HFFc6 (cell line): ENCODE measurements around the gene SLC6A17. TPM values are rescaled to one million over a fixed set of nuclear protein-coding genes. Genes with fewer than 3 reads are reported as not detected.

Experiments
- DNase-seq: peaks from one replicate; pipeline ENCODE4 v3.0.0-alpha.2; 2018
- H3K27ac Mint-ChIP-seq: 2 replicates; pipeline ENCODE4 v1.8.0; 2020; ENCODE audit warnings: mild to moderate bottlenecking, mixed read lengths
- H3K27me3 Mint-ChIP-seq: 2 replicates; pipeline ENCODE4 v1.8.0; 2021; ENCODE audit warnings: mild to moderate bottlenecking, moderate library complexity, mixed read lengths; ENCODE audit not compliant: insufficient read depth
- H3K36me3 Mint-ChIP-seq: 2 replicates; pipeline ENCODE4 v1.8.0; 2021; ENCODE audit warnings: low read depth, mixed read lengths
- H3K4me1 Mint-ChIP-seq: 2 replicates; pipeline ENCODE4 v1.8.0; 2020; ENCODE audit warnings: low read depth, mixed read lengths
- H3K4me3 Mint-ChIP-seq: 2 replicates; pipeline ENCODE4 v1.8.0; 2020; ENCODE audit warnings: mild to moderate bottlenecking, moderate library complexity, mixed read lengths
- H3K9me3 Mint-ChIP-seq: 2 replicates; pipeline ENCODE4 v1.8.0; 2020; ENCODE audit warnings: mild to moderate bottlenecking, mixed read lengths
- total RNA-seq, 6 experiments: library from RNA; stranded (reverse); fragmentation: NEBNext Ultra II Directional; extraction: Animal tissue kit (Norgen Biotek cat#: 25700); gene quantifications; 2 replicates in 1 of 6; 3 replicates in 5 of 6; pipeline ENCODE4 v1.2.3, GENCODE V29; 2021
- TF ChIP-seq, protein P1 (sequence below): fragments of 200-600 bp; sonication (generic); IDR thresholded peaks from 2 replicates; pipeline ENCODE4 v1.5.0; 2021; ENCODE audit warnings: antibody characterized with exemption, mild to moderate bottlenecking

The SLC6A17 gene
- total RNA-seq, 6 experiments from 2014 or later, result 1.7 to 5.3 (median 2.0) TPM

DNA sequence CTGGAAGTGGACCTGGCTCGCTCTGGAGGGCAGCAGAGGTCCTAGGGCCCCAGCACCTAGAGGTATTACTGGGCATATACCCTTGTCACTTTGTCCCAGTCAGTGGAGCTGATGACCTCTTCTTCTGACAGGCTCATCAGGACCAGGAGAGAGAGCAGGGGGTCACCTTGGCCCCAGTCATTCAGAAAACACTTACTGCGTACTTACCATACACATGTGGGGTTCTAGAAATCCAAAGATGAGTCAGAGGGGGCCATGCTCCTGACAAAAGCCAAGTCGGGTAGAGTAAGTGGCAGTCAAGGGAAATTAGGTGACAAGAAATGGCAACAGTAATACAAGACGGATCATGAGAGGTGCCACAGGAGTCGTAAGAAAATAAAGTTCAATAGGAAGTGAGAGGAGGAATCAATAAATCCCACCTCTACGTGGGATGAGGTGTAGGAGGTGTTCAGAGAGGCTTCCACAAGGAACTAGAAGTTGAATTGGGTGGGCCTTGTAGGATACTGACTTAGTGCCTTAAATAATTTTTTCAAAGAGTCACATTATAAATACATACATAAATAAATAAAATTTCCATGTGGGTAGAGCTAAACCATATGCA is 66.7 kb downstream of the SLC6A17 start:
- no peaks in the 10 kb centered on the region for H3K9me3 Mint-ChIP-seq
- H3K27ac Mint-ChIP-seq, result no peak overlapping the region
- peaks cover 31% of the 10 kb centered on the region for H3K4me1 Mint-ChIP-seq
- no peak overlapping the region for H3K4me3 Mint-ChIP-seq
- DNase-seq, result no peak
- TF ChIP-seq, protein P1, sequence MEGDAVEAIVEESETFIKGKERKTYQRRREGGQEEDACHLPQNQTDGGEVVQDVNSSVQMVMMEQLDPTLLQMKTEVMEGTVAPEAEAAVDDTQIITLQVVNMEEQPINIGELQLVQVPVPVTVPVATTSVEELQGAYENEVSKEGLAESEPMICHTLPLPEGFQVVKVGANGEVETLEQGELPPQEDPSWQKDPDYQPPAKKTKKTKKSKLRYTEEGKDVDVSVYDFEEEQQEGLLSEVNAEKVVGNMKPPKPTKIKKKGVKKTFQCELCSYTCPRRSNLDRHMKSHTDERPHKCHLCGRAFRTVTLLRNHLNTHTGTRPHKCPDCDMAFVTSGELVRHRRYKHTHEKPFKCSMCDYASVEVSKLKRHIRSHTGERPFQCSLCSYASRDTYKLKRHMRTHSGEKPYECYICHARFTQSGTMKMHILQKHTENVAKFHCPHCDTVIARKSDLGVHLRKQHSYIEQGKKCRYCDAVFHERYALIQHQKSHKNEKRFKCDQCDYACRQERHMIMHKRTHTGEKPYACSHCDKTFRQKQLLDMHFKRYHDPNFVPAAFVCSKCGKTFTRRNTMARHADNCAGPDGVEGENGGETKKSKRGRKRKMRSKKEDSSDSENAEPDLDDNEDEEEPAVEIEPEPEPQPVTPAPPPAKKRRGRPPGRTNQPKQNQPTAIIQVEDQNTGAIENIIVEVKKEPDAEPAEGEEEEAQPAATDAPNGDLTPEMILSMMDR, result no peak
- H3K27me3 Mint-ChIP-seq, result peaks cover 4% of the 10 kb centered on the region; the same call in 1 of the 2 replicates
- H3K36me3 Mint-ChIP-seq, result no peaks in the 10 kb centered on the region; the same call in 1 of the 2 replicates

DNA sequence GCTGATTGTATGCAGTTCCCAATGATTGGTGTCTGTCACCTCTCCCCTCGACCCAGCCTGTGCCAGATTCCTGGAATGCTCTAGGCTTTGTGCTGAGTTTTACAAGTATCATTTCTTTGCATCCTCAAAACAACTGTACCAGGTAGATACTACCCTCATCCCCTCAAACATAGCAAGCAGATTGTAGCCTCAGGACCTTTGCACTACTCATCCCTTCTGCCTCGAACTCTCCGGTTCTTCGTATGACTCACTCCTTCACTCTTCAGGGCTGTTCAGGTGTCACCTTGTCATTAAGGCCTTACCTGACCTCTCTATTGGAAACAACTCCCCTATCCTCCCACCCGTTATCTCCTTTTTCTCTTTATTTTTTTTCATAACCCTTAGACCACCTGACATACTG is 67.8 kb downstream of the SLC6A17 start:
- peaks cover 20% of the 10 kb centered on the region for H3K4me1 Mint-ChIP-seq
- no peaks in the 10 kb centered on the region; the same call in 1 of the 2 replicates for H3K36me3 Mint-ChIP-seq
- TF ChIP-seq, protein P1, result no peak
- H3K9me3 Mint-ChIP-seq, result no peaks in the 10 kb centered on the region
- H3K4me3 Mint-ChIP-seq, result no peak overlapping the region; the same call in 1 of the 2 replicates
- H3K27me3 Mint-ChIP-seq, result peaks cover 3% of the 10 kb centered on the region; the same call in 1 of the 2 replicates
- no peak overlapping the region for H3K27ac Mint-ChIP-seq
- no peak for DNase-seq

DNA sequence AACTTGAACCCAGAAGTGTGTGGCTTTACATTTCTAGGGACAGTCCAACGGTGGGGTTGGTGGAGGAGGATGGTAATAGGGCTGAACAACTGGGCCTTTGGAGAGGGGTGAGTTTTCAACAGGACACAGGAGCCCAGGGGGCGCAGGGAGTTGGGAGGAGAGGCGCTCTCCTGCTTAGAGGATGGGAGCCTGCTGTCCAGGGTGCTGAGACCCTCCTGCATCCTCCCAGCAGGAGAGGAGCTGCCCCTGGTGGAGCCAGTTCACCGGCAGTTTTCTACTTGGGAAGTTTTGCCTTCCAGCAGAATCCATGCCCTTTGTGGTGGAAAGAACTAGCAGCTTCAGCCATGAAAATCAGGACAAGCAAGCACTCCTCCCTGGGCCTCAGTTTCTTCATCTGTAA is 68.4 kb downstream of the SLC6A17 start:
- peaks cover 4% of the 10 kb centered on the region for H3K36me3 Mint-ChIP-seq
- H3K9me3 Mint-ChIP-seq, result no peaks in the 10 kb centered on the region
- DNase-seq, result no peak
- no peak overlapping the region for H3K27ac Mint-ChIP-seq
- TF ChIP-seq, protein P1, result no peak
- H3K4me1 Mint-ChIP-seq, result peaks cover 14% of the 10 kb centered on the region
- H3K27me3 Mint-ChIP-seq, result peaks cover 6% of the 10 kb centered on the region
- H3K4me3 Mint-ChIP-seq, result no peak overlapping the region

DNA sequence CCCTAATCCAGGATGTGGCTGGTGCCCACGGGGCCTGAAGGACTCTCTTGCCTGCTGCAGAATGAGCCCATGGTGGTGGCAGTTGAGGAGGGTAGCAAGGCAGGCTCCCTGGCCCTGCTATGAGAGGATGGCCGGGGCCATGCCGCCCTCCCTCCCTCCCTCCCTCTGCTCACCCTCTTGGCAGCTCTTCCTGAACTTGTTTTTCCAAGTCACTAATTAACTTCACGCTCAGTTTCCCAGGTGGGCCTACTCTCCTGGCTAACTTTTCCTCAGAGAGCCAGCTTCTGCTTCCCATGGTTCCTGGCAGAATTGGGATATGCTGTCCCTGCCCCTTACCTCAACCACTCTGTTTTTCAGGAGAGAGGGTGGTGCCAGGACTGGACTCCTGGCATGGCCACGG is 70.0 kb downstream of the SLC6A17 start:
- no peak overlapping the region for H3K4me3 Mint-ChIP-seq
- H3K27me3 Mint-ChIP-seq, result peaks cover 6% of the 10 kb centered on the region
- TF ChIP-seq, protein P1, result no peak

DNA sequence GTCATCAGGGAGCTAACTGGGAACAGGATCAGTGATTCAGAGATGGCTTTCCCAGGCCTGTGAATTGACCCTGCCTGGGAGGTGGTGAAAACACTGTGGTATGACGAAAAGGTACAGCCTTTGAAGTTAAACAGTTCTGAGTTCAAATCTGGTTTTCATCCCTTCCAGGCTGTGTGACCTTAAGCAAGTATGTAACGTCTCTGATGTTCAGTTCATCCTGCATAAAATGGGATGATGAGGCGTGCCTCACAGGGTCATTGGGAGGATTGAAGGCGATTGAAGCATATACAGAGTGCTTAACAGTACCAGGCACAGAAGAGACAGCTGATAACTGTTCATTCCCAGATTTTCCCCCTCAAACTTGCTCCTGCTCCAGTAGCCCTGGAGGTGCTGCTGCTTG is 70.8 kb downstream of the SLC6A17 start:
- no peaks in the 10 kb centered on the region for H3K9me3 Mint-ChIP-seq
- peaks cover 4% of the 10 kb centered on the region for H3K36me3 Mint-ChIP-seq
- no peak overlapping the region for H3K27ac Mint-ChIP-seq
- no peak for DNase-seq
- H3K4me1 Mint-ChIP-seq, result peaks cover 6% of the 10 kb centered on the region
- no peak overlapping the region for H3K4me3 Mint-ChIP-seq
- TF ChIP-seq, protein P1, result no peak
- H3K27me3 Mint-ChIP-seq, result peaks cover 6% of the 10 kb centered on the region

More for the DNA sequence above, 70.0 kb downstream of the SLC6A17 start:
- Mint-ChIP-seq H3K9me3 (no peaks in the 10 kb centered on the region), H3K27ac (no peak overlapping the region), H3K36me3 (peaks cover 4% of the 10 kb centered on the region), H3K4me1 (peaks cover 6% of the 10 kb centered on the region)
- DNase-seq, result no peak
